ENCODE results near the gene CIART.

CIART gene

DNA sequence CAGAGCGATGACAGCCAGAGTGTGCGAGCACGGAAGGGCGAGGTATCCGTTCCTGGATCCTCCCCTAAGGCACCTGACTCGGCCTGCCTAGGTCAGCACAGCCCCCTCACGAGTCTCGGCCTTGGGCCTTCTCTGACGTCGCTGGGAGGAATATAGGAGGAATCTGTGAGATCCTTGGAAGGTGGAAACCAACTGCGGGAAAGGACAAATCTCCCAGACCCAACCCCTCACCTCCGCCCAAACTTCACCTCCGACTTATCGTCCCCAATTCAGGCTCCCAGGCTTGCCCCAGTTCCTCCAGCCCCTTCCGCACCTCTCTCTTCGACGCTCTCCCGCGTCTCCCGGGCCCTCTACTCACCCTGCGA, 14.0 kb upstream of the CIART start:
- H3K27ac ChIP-seq, result peak overlapping the region; percentile 92
- peak overlapping the region; percentile 85 to 95 for H3K4me3 ChIP-seq (ENCODE audit: low read depth in 1 of 2, low read length in 1 of 2)
- peaks cover 31 to 37% of the 10 kb centered on the region in 2 experiments for H3K4me1 ChIP-seq (ENCODE audit: control insufficient read depth in 1 of 2, insufficient read depth in 1 of 2, low read depth in 1 of 2, low read length in 1 of 2)
- H3K9me3 ChIP-seq, result no peaks in the 10 kb centered on the region
- peaks cover 37% of the 10 kb centered on the region for H3K36me3 ChIP-seq
- TF ChIP-seq, protein P1, sequence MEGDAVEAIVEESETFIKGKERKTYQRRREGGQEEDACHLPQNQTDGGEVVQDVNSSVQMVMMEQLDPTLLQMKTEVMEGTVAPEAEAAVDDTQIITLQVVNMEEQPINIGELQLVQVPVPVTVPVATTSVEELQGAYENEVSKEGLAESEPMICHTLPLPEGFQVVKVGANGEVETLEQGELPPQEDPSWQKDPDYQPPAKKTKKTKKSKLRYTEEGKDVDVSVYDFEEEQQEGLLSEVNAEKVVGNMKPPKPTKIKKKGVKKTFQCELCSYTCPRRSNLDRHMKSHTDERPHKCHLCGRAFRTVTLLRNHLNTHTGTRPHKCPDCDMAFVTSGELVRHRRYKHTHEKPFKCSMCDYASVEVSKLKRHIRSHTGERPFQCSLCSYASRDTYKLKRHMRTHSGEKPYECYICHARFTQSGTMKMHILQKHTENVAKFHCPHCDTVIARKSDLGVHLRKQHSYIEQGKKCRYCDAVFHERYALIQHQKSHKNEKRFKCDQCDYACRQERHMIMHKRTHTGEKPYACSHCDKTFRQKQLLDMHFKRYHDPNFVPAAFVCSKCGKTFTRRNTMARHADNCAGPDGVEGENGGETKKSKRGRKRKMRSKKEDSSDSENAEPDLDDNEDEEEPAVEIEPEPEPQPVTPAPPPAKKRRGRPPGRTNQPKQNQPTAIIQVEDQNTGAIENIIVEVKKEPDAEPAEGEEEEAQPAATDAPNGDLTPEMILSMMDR (IDR thresholded peaks at IDR 0.05), result no peak
- no peaks in the 10 kb centered on the region for H3K27me3 ChIP-seq

DNA sequence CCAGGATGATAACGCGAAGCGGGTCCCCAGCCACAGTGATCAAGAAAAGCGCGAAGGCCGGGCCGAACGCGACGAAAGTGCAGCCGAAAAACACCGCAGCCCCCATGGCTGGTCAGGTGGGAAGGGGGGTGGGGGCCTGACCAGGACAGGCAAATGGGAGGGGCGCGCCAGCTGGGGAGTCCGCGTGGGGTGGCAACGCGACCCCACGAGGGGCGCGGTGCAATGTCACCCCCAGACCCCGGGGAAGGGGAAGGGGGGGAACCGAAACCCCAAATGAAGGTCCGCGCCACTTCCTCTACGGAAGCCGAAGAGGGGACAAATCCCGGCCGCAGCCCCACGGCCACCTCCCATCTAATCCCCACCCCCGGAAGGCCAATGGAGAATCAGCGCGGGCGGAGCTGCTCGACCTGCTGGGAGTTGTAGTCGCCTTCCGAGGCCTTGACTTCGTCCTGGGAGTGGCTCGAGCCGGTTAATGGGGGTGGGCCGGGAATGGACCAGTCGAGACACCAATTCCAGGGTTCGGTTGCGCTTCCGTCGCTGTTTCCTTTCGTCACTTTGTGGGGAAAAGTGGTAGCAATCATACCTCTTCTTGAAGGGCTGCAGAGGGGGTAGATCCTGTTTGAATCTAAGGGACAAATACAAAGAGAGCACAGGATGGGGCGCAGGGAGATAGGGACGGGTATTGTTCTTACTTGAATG, 13.5 kb upstream of the CIART start, which contains the start of gene APH1A:
TSS of gene APH1A (minus strand) at position 312 of the 699 bp plus-strand sequence. CDS start at position 106, 206 bp downstream.
- Histone ChIP-seq H3K27ac (peak within 1 kb of the TSS; percentile 92), H3K9me3 (no peaks in the 10 kb centered on the region), H3K4me1 (ENCODE audit: control insufficient read depth in 1 of 2, insufficient read depth in 1 of 2, low read depth in 1 of 2, low read length in 1 of 2) (peaks cover 31 to 37% of the 10 kb centered on the region in 2 experiments), H3K4me3 (ENCODE audit: low read depth in 1 of 2, low read length in 1 of 2) (peak within 1 kb of the TSS; percentile 85 to 95), H3K36me3 (peaks cover 37% of the 10 kb centered on the region), H3K27me3 (no peaks in the 10 kb centered on the region)
- TF ChIP-seq, protein P1 (IDR thresholded peaks at IDR 0.05), result peak; percentile 18

- Histone ChIP-seq H3K27me3 (no peaks in the 10 kb centered on the region), H3K36me3 (peaks cover 32% of the 10 kb centered on the region), H3K27ac (peak overlapping the region; percentile 92), H3K4me3 (ENCODE audit: low read depth in 1 of 2, low read length in 1 of 2) (peak overlapping the region; percentile 85 to 95), H3K9me3 (no peaks in the 10 kb centered on the region), H3K4me1 (ENCODE audit: control insufficient read depth in 1 of 2, insufficient read depth in 1 of 2, low read depth in 1 of 2, low read length in 1 of 2) (peaks cover 31 to 34% of the 10 kb centered on the region in 2 experiments)
- TF ChIP-seq, protein P1 (IDR thresholded peaks at IDR 0.05), result no peak
Observed at GRCh38 chr1:150269451-150269850, 12.9 kb upstream of the CIART start.

- H3K4me1 ChIP-seq (ENCODE audit: control insufficient read depth in 1 of 2, insufficient read depth in 1 of 2, low read depth in 1 of 2, low read length in 1 of 2), result peaks cover 21 to 25% of the 10 kb centered on the region in 2 experiments
- peaks cover 12% of the 10 kb centered on the region for H3K36me3 ChIP-seq
- H3K9me3 ChIP-seq, result no peaks in the 10 kb centered on the region
- no peak overlapping the region for H3K27ac ChIP-seq
- no peak overlapping the region for H3K4me3 ChIP-seq (ENCODE audit: low read depth in 1 of 2, low read length in 1 of 2)
- H3K27me3 ChIP-seq, result no peaks in the 10 kb centered on the region
- TF ChIP-seq, protein P1 (IDR thresholded peaks at IDR 0.05), result no peak
Observed at GRCh38 chr1:150271291-150271959, 10.9 kb upstream of the CIART start.

DNA sequence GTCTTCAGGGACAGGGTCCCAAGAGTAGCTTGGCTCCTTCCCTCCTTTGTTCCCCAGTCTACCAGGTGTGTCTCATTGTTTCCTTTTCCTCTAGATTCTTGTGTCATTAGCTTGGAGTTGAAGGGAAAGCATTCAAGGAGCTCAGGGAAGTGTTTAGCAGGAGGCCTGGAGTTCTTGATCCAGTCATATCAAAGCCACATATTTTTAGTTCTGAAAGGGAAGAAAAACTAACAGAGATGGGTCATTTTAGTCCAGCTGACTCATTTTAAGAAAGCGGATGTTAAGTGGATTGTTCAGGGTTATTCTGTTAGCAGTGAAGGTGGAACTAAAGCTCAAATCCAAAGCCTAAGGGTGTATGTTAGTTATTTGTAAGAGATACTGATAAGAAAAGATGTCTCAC, 9.0 kb upstream of the CIART start:
- no peaks in the 10 kb centered on the region for H3K9me3 ChIP-seq
- TF ChIP-seq, protein P1 (IDR thresholded peaks at IDR 0.05), result no peak

More for the DNA sequence above, 9.0 kb upstream of the CIART start:
- Histone ChIP-seq H3K4me1 (ENCODE audit: control insufficient read depth in 1 of 2, insufficient read depth in 1 of 2, low read depth in 1 of 2, low read length in 1 of 2) (peaks cover 9 to 10% of the 10 kb centered on the region in 2 experiments), H3K4me3 (ENCODE audit: low read depth in 1 of 2, low read length in 1 of 2) (no peak overlapping the region), H3K27me3 (no peaks in the 10 kb centered on the region), H3K27ac (no peak overlapping the region), H3K36me3 (no peaks in the 10 kb centered on the region)
